ENCODE measurements around the gene BRIP1.
"Not testable (repeated sequence)": the region's sequence is repeated elsewhere in the genome, so short reads cannot be mapped to it uniquely, and the experiment has no call there.

The BRIP1 gene

DNA sequence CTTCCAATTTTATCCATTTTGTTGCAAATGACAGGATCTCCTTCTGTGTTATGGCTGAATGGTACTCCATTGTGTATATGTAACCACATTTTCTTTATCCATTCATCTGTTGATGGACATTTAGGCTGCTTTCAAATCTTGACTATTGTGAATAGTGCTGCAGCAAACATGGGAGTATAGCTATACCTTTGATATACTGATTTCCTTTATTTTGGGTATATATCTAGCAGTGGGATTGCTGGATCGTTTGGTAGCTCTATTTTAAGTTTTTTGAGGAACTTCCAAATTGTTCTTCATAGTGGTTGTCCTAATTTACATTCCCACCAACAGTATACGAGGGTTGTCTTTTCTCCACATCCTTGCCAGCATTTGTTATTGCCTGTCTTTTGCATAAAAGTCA is 67.8 kb downstream of the BRIP1 start:
- no peak for DNase-seq

DNA sequence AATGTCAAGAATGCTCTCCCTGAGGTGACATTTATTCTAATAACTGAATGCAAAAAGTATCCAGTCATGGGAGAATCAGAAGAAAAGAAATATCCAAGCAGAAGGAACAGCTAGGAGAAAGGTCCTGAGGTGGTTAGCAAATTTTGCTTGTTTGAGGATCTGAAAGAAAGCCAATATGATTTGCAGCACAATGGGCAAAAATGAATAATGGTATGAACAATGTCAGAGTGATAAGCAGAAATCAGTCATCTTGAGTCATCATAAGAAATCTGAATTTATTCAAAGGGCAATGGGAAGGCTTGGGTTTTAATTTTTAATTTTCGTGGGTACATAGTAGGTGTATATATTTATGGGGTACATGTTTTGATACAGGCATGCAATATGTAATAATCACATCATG is 68.5 kb downstream of the BRIP1 start:
- DNase-seq, result no peak

DNA sequence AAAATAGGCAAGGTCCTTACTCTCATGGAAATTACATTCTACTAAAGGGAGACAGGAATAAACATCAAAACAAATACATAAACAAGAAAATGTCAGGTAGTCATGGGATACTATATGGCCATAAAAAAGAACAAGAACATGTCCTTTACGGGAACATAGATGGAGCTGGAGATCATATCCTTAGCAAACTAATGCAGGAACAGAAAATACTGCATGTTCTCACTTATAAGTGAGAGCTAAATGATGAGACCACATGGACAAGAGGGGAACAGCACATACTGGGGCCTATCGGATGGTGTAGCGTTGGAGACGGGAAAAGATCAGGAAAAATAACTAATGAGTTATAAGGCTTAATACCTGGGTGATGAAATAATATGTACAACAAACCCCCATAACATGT is 69.1 kb downstream of the BRIP1 start:
- no peak for DNase-seq

DNA sequence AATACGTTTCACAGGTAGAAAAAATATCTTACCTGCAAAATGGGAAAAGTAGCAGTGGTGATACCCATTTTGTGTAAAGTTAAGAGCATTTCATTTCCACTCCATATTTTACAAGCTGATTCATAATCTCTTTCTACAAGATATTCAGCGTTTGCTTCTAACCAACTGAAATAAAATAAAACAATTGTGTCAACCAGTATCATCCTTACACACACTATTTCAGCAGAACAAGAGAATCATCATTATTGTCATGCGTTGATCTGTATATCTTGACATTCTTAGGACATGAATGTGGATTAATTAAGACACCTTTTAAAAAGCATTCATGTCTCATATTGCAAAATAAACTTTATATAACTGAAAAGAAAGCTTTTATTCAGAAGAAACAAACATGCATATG is 69.8 kb downstream of the BRIP1 start:
- DNase-seq, result no peak

DNA sequence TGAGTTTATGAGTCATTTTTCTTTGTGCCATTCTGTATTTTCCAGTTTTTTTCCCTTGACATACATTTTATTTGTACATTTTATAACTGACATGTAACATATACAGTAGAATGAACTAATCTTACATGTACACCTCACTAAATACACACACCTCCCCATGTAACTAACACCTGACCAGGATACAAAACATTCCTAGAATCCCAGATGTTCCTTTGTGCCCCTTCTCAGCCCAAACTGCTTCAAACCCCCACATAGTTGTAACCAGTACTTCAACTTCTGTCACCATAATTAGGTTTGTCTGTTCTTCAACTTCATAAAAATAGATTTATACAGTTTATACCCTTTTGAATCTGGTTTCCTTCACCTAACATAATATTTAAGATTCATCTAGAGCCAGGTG is 73.5 kb downstream of the BRIP1 start:
- DNase-seq, result no peak

DNA sequence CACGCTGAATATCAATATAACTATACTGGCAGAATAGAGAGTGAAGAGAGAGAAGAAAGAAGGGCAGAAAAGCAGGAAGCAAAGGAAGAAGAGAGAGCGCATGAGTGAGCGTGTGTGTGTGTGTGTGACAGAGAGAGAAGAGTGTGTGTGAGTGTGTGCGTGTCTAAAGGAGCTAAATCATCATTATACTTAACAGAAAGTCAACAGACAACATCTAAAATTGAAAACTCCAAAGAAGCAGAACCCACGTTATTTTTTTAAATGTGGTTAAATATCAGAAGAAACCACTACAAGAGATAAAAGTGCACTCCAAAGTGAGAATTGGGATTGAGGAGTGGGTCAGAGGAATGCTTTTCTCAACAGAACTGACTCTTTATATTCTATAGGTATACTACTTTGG is 77.2 kb downstream of the BRIP1 start:
- no peak for DNase-seq

DNA sequence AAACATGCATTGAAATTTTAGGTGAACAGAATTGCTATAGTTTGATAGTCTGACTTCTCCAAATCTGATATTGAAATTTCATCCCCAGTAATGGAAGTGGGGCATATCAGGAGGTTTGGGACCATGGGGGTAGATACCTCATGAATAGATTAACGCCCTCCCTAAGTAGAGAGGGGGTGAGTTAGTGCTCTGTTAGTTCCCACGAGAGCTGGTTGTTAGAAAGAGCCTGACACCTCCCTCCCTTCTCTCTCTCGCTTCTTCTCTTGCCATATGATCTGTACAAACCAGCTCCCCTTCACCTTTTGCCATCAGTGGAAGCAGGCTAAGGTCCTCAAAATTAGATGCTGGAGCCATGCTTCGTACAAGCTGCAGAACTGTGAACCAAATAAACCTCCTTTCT is 78.8 kb downstream of the BRIP1 start:
- DNase-seq, result no peak

DNA sequence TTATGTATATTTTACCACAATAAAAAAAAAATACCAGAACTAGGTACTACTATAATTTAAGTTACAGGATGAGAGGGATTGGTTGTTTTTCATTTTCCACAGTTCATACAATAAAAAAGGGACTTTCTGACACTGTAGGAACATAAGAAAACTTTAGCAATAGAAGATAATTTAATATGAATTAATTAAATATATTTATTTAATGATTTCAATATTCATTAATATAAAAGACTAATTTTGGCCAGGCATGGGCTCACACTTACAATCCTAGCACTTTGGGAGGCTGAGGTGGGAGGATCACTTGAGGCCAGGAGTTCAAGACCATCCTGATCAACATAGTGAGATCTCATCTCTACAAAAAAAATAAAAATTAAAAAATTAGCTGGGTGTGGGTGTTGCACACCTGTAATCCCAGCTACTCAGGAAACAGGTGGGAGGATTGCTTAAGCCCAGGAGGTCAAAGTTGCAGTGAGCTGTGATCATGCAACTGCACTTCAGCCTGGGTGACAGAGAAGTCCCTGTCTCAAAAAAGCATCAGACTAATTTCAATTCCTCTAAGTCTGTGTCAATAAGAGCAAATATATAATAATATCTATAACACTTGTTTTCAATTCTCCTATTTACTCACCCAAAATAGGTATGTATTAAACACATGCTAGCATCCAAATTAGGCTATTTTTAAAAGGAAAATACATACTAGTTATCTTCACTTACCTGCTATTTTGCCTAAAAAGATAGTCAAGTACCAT is 79.6 kb downstream of the BRIP1 start:
- no peak for DNase-seq

DNA sequence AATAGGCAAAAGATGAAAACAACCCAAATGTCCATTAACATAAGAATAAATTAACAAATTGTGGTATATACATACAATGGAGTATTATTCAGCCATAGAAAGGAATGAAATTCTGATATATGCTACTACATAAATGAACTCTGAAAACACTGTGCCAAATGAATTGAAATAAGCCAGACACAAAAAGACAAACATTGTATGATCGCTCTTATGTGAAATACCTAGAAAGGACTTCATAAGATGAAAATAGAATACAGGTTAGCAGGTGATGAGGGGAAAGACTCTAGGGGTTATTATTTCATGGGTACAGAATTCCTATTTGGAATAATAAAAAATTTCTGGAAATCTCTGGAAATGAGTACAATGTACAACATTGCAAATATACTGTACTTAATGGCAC is 80.2 kb downstream of the BRIP1 start:
- DNase-seq, result no peak

DNA sequence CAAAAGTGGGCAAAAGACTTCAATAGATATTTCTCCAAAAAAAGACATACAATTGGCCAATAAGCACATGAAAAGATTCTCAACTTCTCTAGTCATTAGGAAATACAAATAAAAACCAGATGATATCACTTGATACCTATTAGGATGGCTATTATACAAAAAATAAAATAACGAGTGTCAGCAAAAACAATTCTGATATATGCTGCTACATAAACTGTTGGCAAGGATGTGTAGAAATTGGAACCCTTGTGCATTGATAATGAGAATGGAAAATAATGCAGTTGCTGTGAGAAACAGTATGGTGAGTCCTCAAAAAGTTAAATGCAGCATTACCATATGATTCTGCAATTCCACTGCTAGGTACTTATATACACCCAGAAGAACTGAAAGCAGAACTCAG is 80.6 kb downstream of the BRIP1 start:
- no peak for DNase-seq

DNA sequence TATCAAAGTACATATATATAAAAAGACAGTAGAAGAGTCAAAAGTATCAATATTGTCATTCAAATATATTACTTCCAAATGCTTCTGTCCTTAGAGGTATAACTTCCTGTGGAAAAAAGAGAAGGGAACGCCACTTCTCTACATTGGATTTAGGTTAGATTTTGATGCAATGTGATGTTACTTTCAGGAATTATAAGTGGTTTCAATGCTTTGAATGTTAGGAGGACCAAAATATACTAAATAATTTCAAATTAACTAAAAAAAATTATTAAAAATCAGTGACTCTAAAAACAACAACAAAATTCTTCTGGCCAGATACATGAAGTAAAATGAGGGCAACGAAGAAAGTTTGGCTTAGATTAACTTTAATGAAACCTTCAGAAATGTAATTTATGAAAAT is 88.0 kb downstream of the BRIP1 start:
- no peak for DNase-seq

DNA sequence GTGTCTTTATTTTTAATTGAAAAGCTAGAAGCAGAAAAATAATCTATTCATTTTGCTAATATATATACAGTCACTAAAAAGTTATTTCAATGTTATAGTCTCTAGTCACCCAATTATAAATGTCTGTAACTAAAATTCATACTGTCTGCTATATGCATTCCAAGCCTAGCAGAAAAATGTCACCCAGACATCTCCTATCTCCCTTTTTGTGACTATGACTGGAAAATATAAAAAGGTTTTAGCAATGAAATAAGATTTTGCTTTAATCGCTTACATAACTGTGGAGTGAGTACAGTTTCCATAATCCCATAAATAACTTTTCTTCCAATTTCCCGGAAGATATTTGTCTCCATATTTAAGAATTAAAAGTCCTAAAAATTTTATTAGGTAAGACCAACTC is 88.6 kb downstream of the BRIP1 start:
- DNase-seq, result no peak

DNA sequence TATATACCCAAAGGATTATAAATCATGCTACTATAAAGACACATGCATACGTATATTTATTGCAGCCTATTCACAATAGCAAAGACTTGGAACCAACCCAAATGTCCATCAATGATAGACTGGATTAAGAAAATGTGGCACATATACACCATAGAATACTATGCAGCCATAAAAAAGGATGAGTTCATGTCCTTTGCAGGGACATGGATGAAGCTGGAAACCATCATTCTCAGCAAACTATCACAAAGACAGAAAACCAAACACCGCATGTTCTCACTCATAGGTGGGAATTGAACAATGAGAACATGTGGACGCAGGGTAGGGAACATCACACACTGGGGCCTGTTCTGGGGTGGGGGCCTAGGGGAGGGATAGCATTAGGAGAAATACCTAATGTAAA is 89.2 kb downstream of the BRIP1 start:
- DNase-seq, result not testable (repeated sequence)

DNA sequence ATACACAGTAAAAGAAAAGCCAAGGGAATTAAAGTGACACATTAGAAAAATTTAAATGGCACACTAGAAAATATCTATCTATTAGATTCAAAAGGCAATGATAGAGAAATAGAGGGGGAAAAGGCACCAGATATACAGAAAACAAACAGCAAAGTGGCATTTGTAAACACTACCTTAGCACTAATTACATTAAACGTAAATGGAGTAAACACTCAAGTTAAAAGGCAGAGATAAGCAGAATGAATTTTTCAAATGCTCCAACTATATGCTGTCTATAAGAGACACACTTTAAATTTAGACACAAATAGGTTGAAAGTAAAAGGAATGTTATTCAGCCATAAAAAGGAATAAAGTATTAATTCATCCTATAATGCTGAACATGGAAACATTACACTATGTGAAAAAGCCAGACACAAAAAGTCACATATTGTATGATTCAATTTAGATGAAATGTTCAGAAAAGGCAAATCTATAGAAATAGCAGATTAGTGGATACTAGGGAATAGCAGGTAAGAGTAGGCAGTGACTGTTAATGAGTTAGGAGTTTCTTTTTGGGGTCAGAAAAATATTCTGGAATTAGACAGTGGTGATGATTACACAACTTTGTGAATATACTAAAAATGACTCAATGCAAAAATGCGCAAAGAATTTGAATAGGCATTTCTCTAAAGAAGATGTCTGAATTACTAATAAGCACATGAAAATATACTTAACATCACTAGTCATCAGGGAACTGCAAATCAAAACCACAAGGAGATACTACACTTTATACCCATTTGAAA is 92.4 kb downstream of the BRIP1 start:
- DNase-seq, result no peak

DNA sequence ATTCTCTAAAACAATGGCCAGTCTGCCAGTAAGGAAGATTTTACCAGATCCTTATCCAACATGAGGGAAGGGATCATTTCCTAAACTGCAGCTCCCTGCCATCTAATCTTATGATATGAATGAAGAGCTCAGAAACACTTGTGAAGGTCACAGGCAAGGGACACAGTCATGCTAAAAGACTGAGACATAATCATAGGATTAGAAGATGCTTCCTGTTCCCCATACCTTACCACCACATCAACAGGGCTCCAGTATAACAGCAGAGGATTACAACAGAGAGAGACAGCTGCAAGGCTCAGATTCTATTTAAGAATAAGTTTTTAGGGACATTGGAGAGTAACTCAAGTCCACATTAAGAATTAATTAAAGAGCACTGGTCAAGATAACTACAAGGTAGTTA is 93.3 kb downstream of the BRIP1 start:
- DNase-seq, result no peak

DNA sequence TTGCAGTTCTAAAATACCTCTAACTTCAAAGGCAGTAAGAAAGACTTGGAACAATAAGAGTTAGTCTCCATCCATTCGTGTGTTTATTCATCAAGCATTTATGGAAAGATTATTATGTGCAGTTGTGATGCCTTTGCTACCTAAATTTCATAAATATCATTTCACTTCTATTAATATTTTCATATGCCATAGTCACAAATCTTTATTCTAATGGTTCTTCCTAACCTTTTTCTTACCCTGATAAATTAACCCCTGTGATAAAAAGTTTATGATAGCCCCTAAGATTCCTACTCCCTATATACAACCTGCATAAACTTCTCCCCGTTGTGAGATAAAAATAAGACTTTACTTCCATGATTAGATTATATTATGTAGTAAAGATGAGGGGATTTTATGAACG is 94.9 kb downstream of the BRIP1 start:
- DNase-seq, result no peak

DNA sequence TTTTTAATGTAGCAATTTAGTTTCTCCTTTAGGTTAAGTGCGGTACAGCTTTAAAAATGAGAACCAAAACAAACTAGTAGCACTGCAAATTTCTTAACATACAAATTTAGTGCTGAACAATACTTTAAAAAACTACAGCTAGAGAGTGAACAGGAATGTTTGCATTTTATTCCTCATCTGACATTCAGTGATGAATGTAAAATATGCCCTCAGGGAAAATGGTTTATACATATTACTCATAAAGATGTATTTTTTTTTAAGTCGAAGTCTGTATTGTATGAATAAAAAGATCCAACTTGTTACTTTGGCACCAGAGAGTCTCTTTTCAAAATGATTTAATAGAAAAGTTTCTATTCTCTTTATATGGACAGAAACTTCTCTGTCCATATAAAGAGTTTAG is 96.8 kb downstream of the BRIP1 start:
- no peak for DNase-seq

DNA sequence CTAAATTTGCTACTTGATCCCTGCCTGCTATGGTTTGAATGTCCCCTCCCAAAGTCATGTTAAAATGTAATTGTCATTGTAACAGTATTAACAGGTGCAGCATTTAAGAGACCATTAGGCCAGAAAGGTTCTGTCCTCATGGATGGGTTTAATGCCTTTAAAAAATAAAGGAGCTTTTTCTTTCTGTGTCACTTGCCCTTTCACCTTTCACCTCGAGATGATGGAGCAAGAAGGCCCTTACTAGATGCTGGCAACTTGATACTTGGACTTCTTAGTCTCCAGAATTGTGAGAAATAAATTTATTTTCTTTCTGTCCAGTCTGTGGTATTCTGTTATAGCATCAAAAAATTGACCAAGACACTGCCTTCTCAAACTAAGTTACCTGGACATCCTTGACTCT is 98.5 kb downstream of the BRIP1 start:
- no peak for DNase-seq

DNA sequence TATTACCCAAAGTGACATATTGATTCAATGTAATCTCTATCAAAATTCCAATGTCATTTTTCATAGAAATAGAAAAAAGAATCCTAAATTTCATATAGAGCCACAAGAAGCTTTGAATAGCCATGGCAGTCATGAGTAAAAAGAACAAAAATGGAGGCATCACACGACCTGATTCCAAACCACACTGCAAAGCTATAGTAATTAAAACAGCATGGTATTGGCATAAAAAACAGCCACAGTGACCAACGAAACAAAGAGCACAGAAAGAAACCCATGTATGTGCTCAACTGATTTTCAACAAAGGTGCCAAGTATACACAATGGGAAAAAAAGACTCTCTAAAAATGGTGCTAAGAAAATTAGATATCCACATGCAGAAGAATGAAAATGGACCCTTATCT is 101.5 kb downstream of the BRIP1 start:
- DNase-seq, result no peak

DNA sequence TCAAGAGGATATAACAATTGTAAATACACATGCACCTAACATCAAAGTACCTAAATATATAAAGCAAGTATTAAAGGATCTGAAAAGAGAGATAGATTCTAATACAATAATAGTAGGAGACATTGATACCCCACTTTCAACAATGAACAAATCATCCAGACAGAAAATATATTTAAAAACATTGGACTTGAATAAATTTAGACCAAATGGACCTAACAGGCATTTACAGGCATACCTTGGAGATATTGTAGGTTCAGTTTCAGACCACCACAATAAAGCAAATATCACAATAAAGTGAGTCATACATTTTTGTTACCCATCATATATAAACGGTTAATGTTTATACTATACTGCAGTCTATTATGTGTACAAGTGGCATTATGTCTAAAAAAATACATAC is 104.0 kb downstream of the BRIP1 start:
- no peak for DNase-seq

DNA sequence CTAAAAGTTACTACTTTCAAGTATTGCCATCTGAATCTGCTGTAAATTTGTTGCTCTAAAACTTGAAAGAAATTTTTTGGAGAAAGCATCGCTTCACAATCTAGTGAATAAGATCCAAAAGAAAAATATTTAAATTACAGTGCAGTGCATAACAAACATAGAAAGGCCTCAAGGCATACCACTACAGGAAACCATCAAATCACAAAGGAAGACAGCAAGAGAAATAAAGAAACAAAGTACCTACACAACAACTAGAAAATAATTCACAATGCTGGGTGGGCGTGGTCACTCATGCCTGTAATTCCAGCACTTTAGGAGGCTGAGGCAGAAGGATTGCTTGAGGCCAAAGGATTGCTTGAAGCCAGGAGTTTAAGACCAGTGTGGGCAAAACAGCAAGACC is 104.9 kb downstream of the BRIP1 start:
- no peak for DNase-seq

DNA sequence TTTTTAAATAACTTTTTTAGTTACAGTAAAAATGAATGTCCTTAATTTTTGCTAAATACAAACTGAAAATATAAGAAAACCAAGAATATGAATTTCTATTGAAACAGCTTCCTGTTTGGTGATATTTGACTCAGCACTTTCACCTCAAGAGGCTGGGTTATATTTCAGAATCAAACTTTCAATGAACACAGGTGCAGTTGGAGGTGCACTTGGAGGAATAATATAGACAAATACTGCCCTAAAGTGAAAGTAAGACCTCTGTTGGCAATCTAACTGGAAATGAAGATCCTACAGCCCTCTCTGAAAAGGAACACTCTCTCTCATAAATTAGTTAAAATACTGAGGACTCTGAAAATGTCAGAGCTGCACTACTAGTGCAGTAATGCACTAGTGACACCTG is 106.2 kb downstream of the BRIP1 start:
- no peak for DNase-seq

DNA sequence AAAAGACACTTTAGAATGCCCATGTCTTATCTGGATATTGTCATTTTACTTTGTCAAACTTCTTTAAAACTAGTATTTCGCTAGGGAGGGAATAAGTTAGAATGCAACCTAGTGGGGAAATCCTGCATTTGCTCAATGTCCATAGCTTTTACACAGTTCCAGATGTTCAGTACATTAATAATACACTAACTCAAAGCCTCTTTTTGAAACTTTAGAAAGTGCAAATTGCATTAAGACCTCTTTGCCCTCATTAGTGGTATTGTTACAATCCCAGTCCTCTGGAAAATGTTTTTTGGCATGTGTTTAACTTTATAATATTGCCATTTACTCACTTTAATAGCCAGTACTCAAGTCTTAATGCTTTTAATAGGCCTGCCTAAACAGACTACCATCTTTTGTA is 106.8 kb downstream of the BRIP1 start:
- no peak for DNase-seq

DNA sequence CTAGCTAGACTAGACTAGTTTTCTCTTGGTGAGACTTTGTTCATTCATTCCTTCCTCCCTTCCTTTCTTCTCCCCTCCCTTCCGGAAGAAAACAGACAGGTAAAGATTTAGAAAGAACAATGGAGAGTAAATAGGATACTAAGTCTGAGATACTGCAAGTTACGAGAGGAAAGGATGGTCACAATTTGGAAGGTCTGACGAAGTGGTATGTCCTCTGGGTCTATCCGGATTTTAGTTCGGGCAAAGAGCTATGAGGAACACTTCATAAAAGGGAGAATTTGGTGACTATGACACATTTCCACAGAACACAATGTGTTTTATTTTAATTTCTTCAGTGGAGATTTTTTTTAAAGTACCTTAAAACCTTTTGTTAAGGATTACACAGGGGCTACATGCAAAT is 107.7 kb downstream of the BRIP1 start:
- DNase-seq, result no peak

DNA sequence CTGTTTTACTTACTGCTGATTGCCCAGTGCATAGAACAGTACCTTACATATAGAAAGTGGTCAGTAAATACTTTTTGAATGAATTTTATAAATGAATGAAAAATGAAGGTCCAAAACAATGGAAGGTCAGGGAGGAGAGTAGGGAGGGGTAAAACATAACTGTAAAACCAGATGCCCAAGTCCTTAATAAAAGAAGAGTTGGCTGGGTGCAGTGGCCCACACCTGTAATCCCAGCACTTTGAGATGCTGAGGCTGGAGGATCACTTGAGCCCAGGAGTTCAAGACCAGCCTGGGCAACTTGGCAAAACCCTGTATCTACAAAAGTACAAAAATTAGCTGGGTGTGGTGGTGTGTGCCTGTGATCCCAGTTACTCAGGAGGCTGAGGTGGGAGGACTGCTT is 108.2 kb downstream of the BRIP1 start:
- no peak for DNase-seq
